ENCODE results near the gene IL20. TPM values are rescaled to one million over a fixed set of nuclear protein-coding genes. Genes with fewer than 3 reads are reported as not detected.
A peak's percentile ranks its signal among the peaks of the same experiment; 100 is the strongest.

The IL20 gene
- polyA plus RNA-seq, 1 donor, result 0.06 TPM

GRCh38 chr1:206854401-206855129 is 10.9 kb upstream of the IL20 start:
- no peaks in the 10 kb centered on the region for H3K27me3 ChIP-seq (ENCODE audit: control insufficient read depth, insufficient read depth, low read length)
- WGBS (ENCODE audit: insufficient coverage, low lambda C conversion rate), result 87% methylated on average over 1 of the region's 3 CpGs
- DNase-seq, result no peak

GRCh38 chr1:206855859-206856258 is 9.6 kb upstream of the IL20 start:
- Histone ChIP-seq H3K4me1 (ENCODE audit: control insufficient read depth, insufficient read depth, low read length) (no peaks in the 10 kb centered on the region), H3K36me3 (ENCODE audit: control insufficient read depth, insufficient read depth, low read length) (no peaks in the 10 kb centered on the region), H3K9me3 (ENCODE audit: control insufficient read depth, low read depth, low read length) (no peaks in the 10 kb centered on the region), H3K27ac (ENCODE audit: low read length) (no peak overlapping the region), H3K27me3 (ENCODE audit: control insufficient read depth, insufficient read depth, low read length) (no peaks in the 10 kb centered on the region), H3K4me3 (ENCODE audit: low read length) (no peak overlapping the region)
- no peak for DNase-seq
- WGBS (ENCODE audit: insufficient coverage, low lambda C conversion rate), result no CpG with 5 or more reads among the region's 2 CpGs

More at GRCh38 chr1:206854401-206855129, 10.9 kb upstream of the IL20 start:
- Histone ChIP-seq H3K9me3 (ENCODE audit: control insufficient read depth, low read depth, low read length) (no peaks in the 10 kb centered on the region), H3K4me1 (ENCODE audit: control insufficient read depth, insufficient read depth, low read length) (no peaks in the 10 kb centered on the region), H3K27ac (ENCODE audit: low read length) (no peak overlapping the region), H3K36me3 (ENCODE audit: control insufficient read depth, insufficient read depth, low read length) (no peaks in the 10 kb centered on the region), H3K4me3 (ENCODE audit: low read length) (no peak overlapping the region)

- H3K9me3 ChIP-seq (ENCODE audit: control insufficient read depth, low read depth, low read length), result no peaks in the 10 kb centered on the region
- H3K27ac ChIP-seq (ENCODE audit: low read length), result no peak overlapping the region
- H3K4me1 ChIP-seq (ENCODE audit: control insufficient read depth, insufficient read depth, low read length), result no peaks in the 10 kb centered on the region
- WGBS (ENCODE audit: insufficient coverage, low lambda C conversion rate), result no CpG with 5 or more reads among the region's 5 CpGs
- no peak for DNase-seq
- no peak overlapping the region for H3K4me3 ChIP-seq (ENCODE audit: low read length)
- no peaks in the 10 kb centered on the region for H3K36me3 ChIP-seq (ENCODE audit: control insufficient read depth, insufficient read depth, low read length)
- no peaks in the 10 kb centered on the region for H3K27me3 ChIP-seq (ENCODE audit: control insufficient read depth, insufficient read depth, low read length)
Observed at GRCh38 chr1:206856674-206857464, 8.6 kb upstream of the IL20 start.

GRCh38 chr1:206859082-206859521 is 6.3 kb upstream of the IL20 start:
- H3K4me3 ChIP-seq (ENCODE audit: low read length), result no peak overlapping the region
- DNase-seq, result no peak
- no CpG with 5 or more reads among the region's 5 CpGs for WGBS (ENCODE audit: insufficient coverage, low lambda C conversion rate)

GRCh38 chr1:206860165-206860564 is 5.3 kb upstream of the IL20 start:
- no peak overlapping the region for H3K4me3 ChIP-seq (ENCODE audit: low read length)
- H3K27me3 ChIP-seq (ENCODE audit: control insufficient read depth, insufficient read depth, low read length), result no peaks in the 10 kb centered on the region
- DNase-seq, result no peak
- no peaks in the 10 kb centered on the region for H3K4me1 ChIP-seq (ENCODE audit: control insufficient read depth, insufficient read depth, low read length)
- H3K27ac ChIP-seq (ENCODE audit: low read length), result no peak overlapping the region
- no peaks in the 10 kb centered on the region for H3K36me3 ChIP-seq (ENCODE audit: control insufficient read depth, insufficient read depth, low read length)
- WGBS (ENCODE audit: insufficient coverage, low lambda C conversion rate), result 100% methylated on average over 2 of the region's 4 CpGs
- H3K9me3 ChIP-seq (ENCODE audit: control insufficient read depth, low read depth, low read length), result no peaks in the 10 kb centered on the region

More at GRCh38 chr1:206859082-206859521, 6.3 kb upstream of the IL20 start:
- H3K36me3 ChIP-seq (ENCODE audit: control insufficient read depth, insufficient read depth, low read length), result no peaks in the 10 kb centered on the region
- no peak overlapping the region for H3K27ac ChIP-seq (ENCODE audit: low read length)
- no peaks in the 10 kb centered on the region for H3K9me3 ChIP-seq (ENCODE audit: control insufficient read depth, low read depth, low read length)
- H3K4me1 ChIP-seq (ENCODE audit: control insufficient read depth, insufficient read depth, low read length), result no peaks in the 10 kb centered on the region
- H3K27me3 ChIP-seq (ENCODE audit: control insufficient read depth, insufficient read depth, low read length), result no peaks in the 10 kb centered on the region

GRCh38 chr1:206863266-206863665 is 2.2 kb upstream of the IL20 start:
- no peaks in the 10 kb centered on the region for H3K4me1 ChIP-seq (ENCODE audit: control insufficient read depth, insufficient read depth, low read length)
- peaks cover 2% of the 10 kb centered on the region for H3K27me3 ChIP-seq (ENCODE audit: control insufficient read depth, insufficient read depth, low read length)
- H3K9me3 ChIP-seq (ENCODE audit: control insufficient read depth, low read depth, low read length), result no peaks in the 10 kb centered on the region
- peak in 1 of 2 donors; percentile 35 for DNase-seq
- H3K4me3 ChIP-seq (ENCODE audit: low read length), result no peak overlapping the region
- WGBS (ENCODE audit: insufficient coverage, low lambda C conversion rate), result 0% methylated on average over 1 of the region's 1 CpG
- H3K36me3 ChIP-seq (ENCODE audit: control insufficient read depth, insufficient read depth, low read length), result no peaks in the 10 kb centered on the region
- no peak overlapping the region for H3K27ac ChIP-seq (ENCODE audit: low read length)

GRCh38 chr1:206866062-206866461 is 639 bp downstream of the IL20 start:
- DNase-seq, result no peak
- no peak overlapping the region for H3K4me3 ChIP-seq (ENCODE audit: low read length)
- no peaks in the 10 kb centered on the region for H3K4me1 ChIP-seq (ENCODE audit: control insufficient read depth, insufficient read depth, low read length)
- WGBS (ENCODE audit: insufficient coverage, low lambda C conversion rate), result 60% methylated on average over 1 of the region's 2 CpGs
- H3K9me3 ChIP-seq (ENCODE audit: control insufficient read depth, low read depth, low read length), result no peaks in the 10 kb centered on the region
- H3K27ac ChIP-seq (ENCODE audit: low read length), result no peak overlapping the region
- H3K27me3 ChIP-seq (ENCODE audit: control insufficient read depth, insufficient read depth, low read length), result peaks cover 2% of the 10 kb centered on the region
- no peaks in the 10 kb centered on the region for H3K36me3 ChIP-seq (ENCODE audit: control insufficient read depth, insufficient read depth, low read length)

GRCh38 chr1:206867239-206867638 is 1.8 kb downstream of the IL20 start:
- H3K9me3 ChIP-seq (ENCODE audit: control insufficient read depth, low read depth, low read length), result peaks cover 3% of the 10 kb centered on the region
- no peaks in the 10 kb centered on the region for H3K36me3 ChIP-seq (ENCODE audit: control insufficient read depth, insufficient read depth, low read length)
- peaks cover 2% of the 10 kb centered on the region for H3K27me3 ChIP-seq (ENCODE audit: control insufficient read depth, insufficient read depth, low read length)
- WGBS (ENCODE audit: insufficient coverage, low lambda C conversion rate), result no CpG with 5 or more reads among the region's 1 CpG
- no peak overlapping the region for H3K27ac ChIP-seq (ENCODE audit: low read length)
- H3K4me3 ChIP-seq (ENCODE audit: low read length), result no peak overlapping the region
- no peak for DNase-seq
- no peaks in the 10 kb centered on the region for H3K4me1 ChIP-seq (ENCODE audit: control insufficient read depth, insufficient read depth, low read length)

- Histone ChIP-seq H3K27ac (ENCODE audit: low read length) (no peak overlapping the region), H3K36me3 (ENCODE audit: control insufficient read depth, insufficient read depth, low read length) (no peaks in the 10 kb centered on the region), H3K4me3 (ENCODE audit: low read length) (no peak overlapping the region), H3K9me3 (ENCODE audit: control insufficient read depth, low read depth, low read length) (peaks cover 3% of the 10 kb centered on the region), H3K4me1 (ENCODE audit: control insufficient read depth, insufficient read depth, low read length) (no peaks in the 10 kb centered on the region), H3K27me3 (ENCODE audit: control insufficient read depth, insufficient read depth, low read length) (peaks cover 2% of the 10 kb centered on the region)
- no peak for DNase-seq
Observed at GRCh38 chr1:206867716-206868115, 2.3 kb downstream of the IL20 start.

GRCh38 chr1:206868264-206868663 is 2.8 kb downstream of the IL20 start:
- H3K27ac ChIP-seq (ENCODE audit: low read length), result no peak overlapping the region
- no peak overlapping the region for H3K4me3 ChIP-seq (ENCODE audit: low read length)
- H3K9me3 ChIP-seq (ENCODE audit: control insufficient read depth, low read depth, low read length), result peaks cover 3% of the 10 kb centered on the region
- no peaks in the 10 kb centered on the region for H3K4me1 ChIP-seq (ENCODE audit: control insufficient read depth, insufficient read depth, low read length)
- peaks cover 2% of the 10 kb centered on the region for H3K27me3 ChIP-seq (ENCODE audit: control insufficient read depth, insufficient read depth, low read length)
- no peaks in the 10 kb centered on the region for H3K36me3 ChIP-seq (ENCODE audit: control insufficient read depth, insufficient read depth, low read length)
- WGBS (ENCODE audit: insufficient coverage, low lambda C conversion rate), result 50% methylated on average over 1 of the region's 1 CpG
- no peak for DNase-seq

Measured in large intestine (tissue), 3 donors.